RWPE2 (cell line): ENCODE data around the gene CXCL6.

Source experiments
- ATAC-seq: fragments of 200-7000 bp; cut with Tn5 transposase; 3 replicates; pipeline ENCODE4 v1.9.1; 2021; ENCODE audit warnings: low read depth
- DNase-seq: peaks from one replicate; pipeline ENCODE4 v3.0.0-alpha.2; 2020; ENCODE audit warnings: low spot score
- H3K27ac ChIP-seq: fragments of 450-650 bp; 2 replicates; pipeline ENCODE4 v1.5.1; 2017; ENCODE audit warnings: mild to moderate bottlenecking; ENCODE audit not compliant: poor library complexity, severe bottlenecking
- H3K27me3 ChIP-seq: fragments of 250-450 bp; sonication (Bioruptor Pico); 2 replicates; pipeline ENCODE4 v1.5.1; 2021; ENCODE audit warnings: mild to moderate bottlenecking, moderate library complexity; ENCODE audit not compliant: insufficient read depth, poor library complexity, severe bottlenecking
- H3K36me3 ChIP-seq: fragments of 250-450 bp; sonication (Bioruptor Pico); 2 replicates; pipeline ENCODE4 v1.5.1; 2020; ENCODE audit warnings: low read depth, mild to moderate bottlenecking, moderate library complexity
- H3K4me1 ChIP-seq: fragments of 250-450 bp; sonication (Bioruptor Pico); 2 replicates; pipeline ENCODE4 v1.5.1; 2021; ENCODE audit warnings: mild to moderate bottlenecking, moderate library complexity; ENCODE audit not compliant: insufficient read depth, poor library complexity, severe bottlenecking
- H3K4me3 ChIP-seq: fragments of 250-450 bp; sonication (Bioruptor Pico); 2 replicates; pipeline ENCODE4 v1.5.1; 2021; ENCODE audit warnings: mild to moderate bottlenecking, moderate library complexity; ENCODE audit not compliant: severe bottlenecking
- H3K9me3 ChIP-seq: fragments of 250-450 bp; sonication (Bioruptor Pico); 2 replicates; pipeline ENCODE4 v1.5.1; 2021; ENCODE audit warnings: mild to moderate bottlenecking, moderate library complexity; ENCODE audit not compliant: severe bottlenecking
- CTCF ChIP-seq: fragments of 450-650 bp; IDR thresholded peaks from one replicate; pipeline ENCODE4 v1.5.1; 2017; ENCODE audit warnings: mild to moderate bottlenecking, moderate library complexity; ENCODE audit not compliant: poor library complexity, severe bottlenecking

The CXCL6 gene

DNA sequence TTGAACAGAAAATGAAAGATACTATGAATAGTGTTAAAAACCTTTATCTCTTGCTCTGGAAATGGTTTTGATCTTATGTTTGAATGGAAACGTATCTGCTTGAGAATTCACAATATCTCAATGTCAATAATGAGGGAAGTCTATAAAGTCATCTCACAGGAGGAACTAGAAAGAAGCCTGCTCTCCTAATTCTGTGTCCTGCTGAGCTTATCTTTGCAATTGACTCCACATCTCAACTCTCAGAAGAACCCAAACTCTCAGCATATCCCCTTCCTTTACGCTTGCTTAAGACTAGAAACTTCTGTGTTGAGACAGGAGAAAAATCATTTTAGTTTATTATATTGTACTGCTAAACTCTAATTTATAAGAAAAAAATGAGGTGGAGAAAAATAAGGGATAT, 8.3 kb downstream of the CXCL6 start:
- peaks cover 37% of the 10 kb centered on the region for H3K4me1 ChIP-seq
- TF ChIP-seq CTCF = no peak
- DNase-seq = no peak
- H3K4me3 ChIP-seq = no peak overlapping the region
- no peaks in the 10 kb centered on the region for H3K36me3 ChIP-seq
- peak overlapping the region; percentile 80 for H3K27ac ChIP-seq
- no peaks in the 10 kb centered on the region for H3K27me3 ChIP-seq
- no peaks in the 10 kb centered on the region for H3K9me3 ChIP-seq
- no peak for ATAC-seq

DNA sequence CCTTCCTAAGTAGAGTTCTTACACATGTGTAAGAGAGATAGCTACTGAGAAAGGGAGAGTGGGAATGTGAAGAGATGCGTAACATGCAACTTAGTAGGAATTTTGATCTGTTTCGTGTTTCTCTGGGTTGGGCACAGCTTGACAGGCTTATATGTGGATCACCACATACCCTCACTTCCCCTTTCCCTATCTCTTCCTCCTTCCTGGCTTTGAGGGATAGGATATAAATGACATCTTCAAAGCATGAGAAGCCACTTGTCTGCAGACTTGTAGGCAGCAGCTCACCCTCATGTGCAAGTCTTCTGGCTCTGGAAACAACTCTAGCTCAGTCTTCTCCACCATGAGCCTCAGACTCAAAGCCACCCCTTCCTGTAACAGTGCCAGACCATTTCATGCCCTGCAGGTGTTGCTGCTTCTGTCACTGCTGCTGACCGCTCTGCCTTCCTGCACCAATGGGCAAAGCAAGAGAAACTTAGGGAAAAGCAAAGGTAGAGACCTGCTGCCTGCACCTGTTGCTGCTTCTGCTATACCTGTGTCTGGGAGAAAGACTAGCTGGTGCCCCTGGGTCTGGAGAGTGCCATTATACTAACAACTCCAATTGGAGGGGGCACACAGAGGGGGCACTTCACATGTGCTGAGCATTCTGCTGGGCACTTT, 11.2 kb downstream of the CXCL6 start:
- no peak for ATAC-seq

GRCh38 chr4:73848183-73848777, 11.8 kb downstream of the CXCL6 start:
- ATAC-seq = no peak
- H3K27me3 ChIP-seq = no peaks in the 10 kb centered on the region
- H3K27ac ChIP-seq = no peak overlapping the region
- no peaks in the 10 kb centered on the region for H3K36me3 ChIP-seq
- peaks cover 17% of the 10 kb centered on the region for H3K4me1 ChIP-seq
- no peaks in the 10 kb centered on the region for H3K9me3 ChIP-seq
- TF ChIP-seq CTCF = no peak
- no peak for DNase-seq
- H3K4me3 ChIP-seq = no peak overlapping the region

More for the DNA sequence above, 11.2 kb downstream of the CXCL6 start:
- Histone ChIP-seq H3K27me3 (no peaks in the 10 kb centered on the region), H3K9me3 (no peaks in the 10 kb centered on the region), H3K27ac (no peak overlapping the region), H3K4me3 (no peak overlapping the region), H3K4me1 (peaks cover 21% of the 10 kb centered on the region), H3K36me3 (no peaks in the 10 kb centered on the region)
- DNase-seq = no peak
- TF ChIP-seq CTCF = no peak

DNA sequence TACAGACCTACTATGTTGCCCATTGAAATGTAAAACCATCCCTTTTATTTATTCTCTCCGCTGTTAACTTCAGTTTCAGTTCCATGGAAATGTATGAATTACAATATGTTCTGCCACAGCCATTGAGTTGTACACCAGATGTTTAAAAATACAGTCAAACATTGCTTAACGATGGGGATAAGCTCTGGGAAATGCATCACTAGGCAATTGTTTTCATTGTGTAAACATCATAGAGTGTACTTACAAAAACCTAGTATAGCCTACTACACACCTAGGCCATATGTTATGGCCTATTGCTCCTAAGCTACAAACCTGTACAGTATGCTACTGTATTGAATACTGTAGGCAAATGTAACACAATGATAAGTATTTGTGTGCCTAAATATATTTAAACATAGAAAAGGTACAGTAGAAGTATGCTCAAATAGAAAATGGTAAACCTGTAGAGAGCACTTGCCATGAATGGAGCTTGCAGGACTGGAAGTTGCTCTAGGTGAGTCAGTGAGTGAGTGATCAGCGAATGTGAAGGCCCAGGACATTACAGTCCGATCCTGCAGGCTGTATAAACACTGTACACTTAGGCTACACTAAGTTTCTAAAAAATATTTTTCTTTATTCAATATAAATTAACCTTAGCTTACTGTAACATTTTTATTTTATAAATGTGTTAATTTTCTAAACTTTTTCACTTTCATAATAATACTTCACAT, 13.9 kb downstream of the CXCL6 start:
- Histone ChIP-seq H3K9me3 (no peaks in the 10 kb centered on the region), H3K4me1 (no peaks in the 10 kb centered on the region), H3K27me3 (no peaks in the 10 kb centered on the region), H3K36me3 (no peaks in the 10 kb centered on the region), H3K27ac (no peak overlapping the region), H3K4me3 (no peak overlapping the region)
- TF ChIP-seq CTCF = no peak
- no peak for DNase-seq
- no peak for ATAC-seq
